ENCODE results near the gene NUDT5. TPM values are rescaled to one million over a fixed set of nuclear protein-coding genes. Genes with fewer than 3 reads are reported as not detected.

Gene NUDT5
- 70.8 and 94.3 TPM in 2 replicates for total RNA-seq

GRCh38 chr10:12195603-12196506 is at the start of gene NUDT5, which contains the start of gene CDC123:
Gene NUDT5 (minus strand): TSS chr10:12195891. CDS start chr10:12186291, 9,600 bp downstream.
Gene CDC123 (plus strand): TSS chr10:12196188. CDS start chr10:12196246, 58 bp downstream.

GRCh38 chr10:12129222-12130111 is 66.2 kb downstream of the NUDT5 start, which contains the start of gene SEC61A2:
Gene SEC61A2 (plus strand): TSS chr10:12129677. CDS start chr10:12129788, 111 bp downstream.

Other genes with a start within 250 kb of the NUDT5 start
- 10.6 and 14.1 TPM in 2 replicates for gene UPF2, start 153.1 kb downstream of the NUDT5 start, total RNA-seq
- 12.3 and 25.6 TPM in 2 replicates for gene DHTKD1, start 126.9 kb downstream of the NUDT5 start, total RNA-seq
- 1.1 and 5.4 TPM in 2 replicates for gene SEC61A2, start 66.2 kb downstream of the NUDT5 start, total RNA-seq
- 118 and 120 TPM in 2 replicates for gene CDC123, start 297 bp upstream of the NUDT5 start, total RNA-seq
- gene CAMK1D, start 153.7 kb upstream of the NUDT5 start, total RNA-seq = 4.8 and 7.1 TPM in 2 replicates

All from airway epithelial cell (primary cell).